Adipose tissue (tissue), 3 donors: ENCODE measurements around the gene PLAAT1. TPM values are rescaled to one million over a fixed set of nuclear protein-coding genes. Genes with fewer than 3 reads are reported as not detected.

ENCODE experiments used
- H3K27ac ChIP-seq: one replicate; pipeline ENCODE4 v1.5.1; 2013; ENCODE audit warnings: low read depth, low read length
- WGBS, 3 donors: extraction: QIAGEN DNeasy Blood & Tissue Kit; methylation state at CpG; one replicate each; pipeline ENCODE4 v1.1.7; 2013; 5-methylcytosine and 5-hydroxymethylcytosine counted together
- polyA plus RNA-seq, 3 donors: library from polyadenylated mRNA; stranded (reverse); fragments of 200-250 nt; gene quantifications; one replicate each; pipeline ENCODE4 v1.2.3, GENCODE V29; 2013
- donor health status: healthy with polysubstance abuse.
- donor health status: Bipolar disorder and iron deficiency.
- donor health status: healthy.

PLAAT1 gene
- polyA plus RNA-seq, 3 donors: 0.20 to 0.36 TPM; not detected in 1

DNA sequence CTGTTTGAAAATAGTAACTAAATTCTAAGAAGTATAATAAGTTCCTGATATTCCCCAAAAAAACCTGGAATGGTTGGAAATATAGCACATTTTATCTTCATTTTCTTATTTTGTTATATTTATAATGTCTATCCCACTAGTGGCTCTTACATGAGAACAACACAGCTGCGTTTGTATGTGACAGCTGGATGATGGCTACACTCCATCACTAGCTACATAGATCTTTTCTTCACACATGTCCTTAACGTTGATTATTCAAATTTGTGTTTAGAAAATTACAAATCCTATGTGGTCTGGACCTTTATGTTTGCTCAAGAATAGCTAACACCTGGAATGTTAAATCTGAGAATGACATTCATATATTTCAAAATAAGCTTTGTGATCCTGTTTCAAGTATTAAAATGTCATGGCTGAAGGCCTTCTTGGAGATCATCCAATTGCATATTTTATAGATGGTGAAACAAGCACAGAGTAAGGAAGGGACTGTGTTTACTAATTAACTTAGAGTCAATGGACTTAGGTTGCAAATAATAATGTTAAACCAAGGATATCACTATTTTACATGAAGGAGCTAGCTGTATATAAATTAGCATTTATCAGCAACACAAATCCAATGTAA lies 76.8 kb downstream of the PLAAT1 start:
- 49 to 75% (median 72%) methylated on average over 2 of the region's 2 CpGs for WGBS, 3 donors

More for the DNA sequence above, 76.8 kb downstream of the PLAAT1 start:
- no peak overlapping the region for H3K27ac ChIP-seq

Other genes with a start within 250 kb of the PLAAT1 start
- under 1 TPM in 1 of 3 donors, not detected in 2; 0.05 TPM for gene ATP13A5, start 137.5 kb downstream of the PLAAT1 start, polyA plus RNA-seq